Mesendoderm (in vitro differentiated cells): ENCODE measurements around the gene HBP1.

Experiments
- DNase-seq: peaks from one replicate; pipeline ENCODE4 v3.0.0; 2013
- H2AK5ac ChIP-seq: 2 replicates; pipeline ENCODE4 v1.6.1; 2013; ENCODE audit warnings: low read length, inconsistent platforms
- H2BK120ac ChIP-seq: 2 replicates; pipeline ENCODE4 v1.6.1; 2013; ENCODE audit warnings: low read depth, mild to moderate bottlenecking, low read length, moderate library complexity, mixed read lengths
- H2BK15ac ChIP-seq: replicated peaks from 2 replicates; pipeline ENCODE4 v1.6.1; 2013; ENCODE audit warnings: low read depth, mild to moderate bottlenecking, moderate library complexity
- H2BK5ac ChIP-seq: 2 replicates; pipeline ENCODE4 v1.6.1; 2013; ENCODE audit warnings: low read length, inconsistent platforms
- H3K18ac ChIP-seq: 2 replicates; pipeline ENCODE4 v1.6.1; 2013; ENCODE audit warnings: mild to moderate bottlenecking, low read length, mixed read lengths
- H3K23ac ChIP-seq: one replicate; pipeline ENCODE4 v1.6.1; 2013; ENCODE audit warnings: low read length
- H3K27ac ChIP-seq: 2 replicates; pipeline ENCODE4 v1.5.1; 2013; ENCODE audit warnings: low read depth, mild to moderate bottlenecking, inconsistent platforms, low read length, moderate library complexity
- H3K27me3 ChIP-seq: 2 replicates; pipeline ENCODE4 v1.6.1; 2013; ENCODE audit warnings: low read length, control low read depth, mild to moderate bottlenecking, inconsistent platforms; ENCODE audit not compliant: insufficient read depth, poor library complexity
- H3K36me3 ChIP-seq: 2 replicates; pipeline ENCODE4 v1.6.1; 2013; ENCODE audit warnings: low read length, inconsistent platforms; ENCODE audit not compliant: control insufficient read depth, insufficient read depth
- H3K4ac ChIP-seq: one replicate; pipeline ENCODE4 v1.6.1; 2013; ENCODE audit warnings: low read depth, mild to moderate bottlenecking, low read length, moderate library complexity
- H3K4me1 ChIP-seq: 2 replicates; pipeline ENCODE4 v1.6.1; 2013; ENCODE audit warnings: low read depth, low read length, inconsistent platforms; ENCODE audit not compliant: control insufficient read depth
- H3K4me2 ChIP-seq: 2 replicates; pipeline ENCODE4 v1.6.1; 2013; ENCODE audit warnings: low read length
- H3K4me3 ChIP-seq: 2 replicates; pipeline ENCODE4 v1.5.1; 2013; ENCODE audit warnings: mild to moderate bottlenecking, low read length
- H3K56ac ChIP-seq: one replicate; pipeline ENCODE4 v1.6.1; 2013; ENCODE audit warnings: low read length
- H3K79me1 ChIP-seq: 2 replicates; pipeline ENCODE4 v1.6.1; 2013; ENCODE audit warnings: low read length, inconsistent platforms
- H3K79me2 ChIP-seq: 2 replicates; pipeline ENCODE4 v1.6.1; 2013; ENCODE audit warnings: mild to moderate bottlenecking, low read length; ENCODE audit not compliant: control insufficient read depth, insufficient read depth
- H3K9ac ChIP-seq: 2 replicates; pipeline ENCODE4 v1.6.1; 2013; ENCODE audit warnings: low read length, inconsistent platforms
- H4K5ac ChIP-seq: one replicate; pipeline ENCODE4 v1.6.1; 2013; ENCODE audit warnings: low read length
- H4K8ac ChIP-seq: one replicate; pipeline ENCODE4 v1.6.1; 2013; ENCODE audit warnings: low read depth, mild to moderate bottlenecking, control low read depth, low read length, moderate library complexity
- WGBS: extraction: QIAGEN DNeasy Blood & Tissue Kit; methylation state at CpG from one replicate; pipeline ENCODE4 v1.1.7; 2013; ENCODE audit warnings: low lambda C conversion rate, missing lambda C conversion rate; ENCODE audit not compliant: insufficient coverage; ENCODE audit errors: extremely low coverage; 5-methylcytosine and 5-hydroxymethylcytosine counted together

Gene HBP1

DNA sequence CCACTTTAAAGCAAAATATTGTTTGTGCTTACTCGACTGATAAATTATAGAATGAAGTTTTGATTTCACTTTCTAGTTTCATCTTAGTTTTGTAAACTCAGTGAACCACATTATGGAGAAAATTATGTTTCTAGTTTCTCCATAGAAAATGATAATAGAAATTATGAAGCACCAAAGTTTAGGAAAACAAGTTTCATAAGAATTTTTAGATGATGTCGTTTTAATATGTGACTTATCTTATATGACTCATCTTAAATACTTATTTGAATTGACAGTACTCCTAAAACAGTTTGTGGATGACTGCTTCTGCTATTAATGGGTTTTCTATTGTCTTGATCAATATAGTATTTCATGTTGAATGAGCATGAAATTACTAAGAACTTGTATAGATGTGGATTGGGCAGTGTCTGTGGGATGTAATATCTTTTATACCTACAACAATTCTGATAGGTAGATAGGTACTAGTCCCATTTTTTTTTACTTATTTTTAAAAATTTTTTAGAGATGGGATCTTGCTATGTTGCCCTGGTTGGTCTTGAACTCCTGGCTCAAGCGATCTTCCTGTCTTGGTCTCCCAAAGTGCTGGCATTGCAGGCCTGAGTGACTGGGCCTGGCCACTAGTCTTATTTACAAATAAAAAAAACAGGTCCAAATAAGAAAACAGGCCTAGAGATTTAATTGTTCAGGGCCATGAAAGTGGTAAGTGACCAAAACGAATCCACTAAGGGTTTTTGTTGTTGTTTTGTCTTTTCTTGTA is 3.7 kb downstream of the HBP1 start:
- no peak overlapping the region for H3K4me3 ChIP-seq
- peaks cover 4% of the 10 kb centered on the region for H3K79me1 ChIP-seq
- no peak overlapping the region for H4K8ac ChIP-seq
- no peak for DNase-seq
- no peak overlapping the region for H2BK120ac ChIP-seq
- H3K4ac ChIP-seq = no peak overlapping the region
- H3K9ac ChIP-seq = no peak overlapping the region
- no peak overlapping the region for H3K4me2 ChIP-seq
- no peaks in the 10 kb centered on the region for H3K4me1 ChIP-seq
- no peak overlapping the region for H2BK15ac ChIP-seq
- H3K18ac ChIP-seq = no peak overlapping the region
- H2AK5ac ChIP-seq = no peak overlapping the region
- H2BK5ac ChIP-seq = no peak overlapping the region
- peaks cover 8% of the 10 kb centered on the region for H3K79me2 ChIP-seq
- no peaks in the 10 kb centered on the region for H3K36me3 ChIP-seq
- H4K5ac ChIP-seq = no peak overlapping the region
- no peaks in the 10 kb centered on the region for H3K27me3 ChIP-seq
- no CpG with 5 or more reads among the region's 4 CpGs for WGBS
- H3K23ac ChIP-seq = no peak overlapping the region
- H3K27ac ChIP-seq = no peak overlapping the region
- H3K56ac ChIP-seq = no peak overlapping the region

GRCh38 chr7:107173191-107173590 is 4.4 kb downstream of the HBP1 start:
- no peak overlapping the region for H2BK15ac ChIP-seq
- no peak overlapping the region for H4K8ac ChIP-seq
- H2AK5ac ChIP-seq = no peak overlapping the region
- H3K23ac ChIP-seq = no peak overlapping the region
- no peaks in the 10 kb centered on the region for H3K4me1 ChIP-seq
- no peak overlapping the region for H2BK5ac ChIP-seq
- H3K27ac ChIP-seq = no peak overlapping the region
- peak; percentile 32 for DNase-seq
- peaks cover 8% of the 10 kb centered on the region for H3K79me2 ChIP-seq
- no CpG with 5 or more reads among the region's 2 CpGs for WGBS
- no peak overlapping the region for H3K18ac ChIP-seq
- no peak overlapping the region for H3K4ac ChIP-seq
- H3K9ac ChIP-seq = no peak overlapping the region
- H3K27me3 ChIP-seq = no peaks in the 10 kb centered on the region
- H3K4me2 ChIP-seq = no peak overlapping the region
- no peak overlapping the region for H4K5ac ChIP-seq
- H3K79me1 ChIP-seq = peaks cover 4% of the 10 kb centered on the region
- no peak overlapping the region for H3K4me3 ChIP-seq
- H3K56ac ChIP-seq = no peak overlapping the region
- H2BK120ac ChIP-seq = no peak overlapping the region
- H3K36me3 ChIP-seq = no peaks in the 10 kb centered on the region

GRCh38 chr7:107173691-107174406 is 5.0 kb downstream of the HBP1 start:
- Histone ChIP-seq H3K79me2 (peaks cover 8% of the 10 kb centered on the region), H3K4ac (no peak overlapping the region), H2AK5ac (no peak overlapping the region), H3K23ac (no peak overlapping the region), H3K79me1 (peaks cover 4% of the 10 kb centered on the region), H3K9ac (no peak overlapping the region), H2BK5ac (no peak overlapping the region), H4K8ac (no peak overlapping the region), H3K36me3 (no peaks in the 10 kb centered on the region), H4K5ac (no peak overlapping the region), H3K56ac (no peak overlapping the region), H3K18ac (no peak overlapping the region), H3K4me2 (no peak overlapping the region), H3K27ac (no peak overlapping the region), H3K4me3 (no peak overlapping the region), H2BK15ac (no peak overlapping the region), H2BK120ac (no peak overlapping the region), H3K27me3 (no peaks in the 10 kb centered on the region), H3K4me1 (no peaks in the 10 kb centered on the region)
- no CpG with 5 or more reads among the region's 4 CpGs for WGBS
- DNase-seq = no peak

DNA sequence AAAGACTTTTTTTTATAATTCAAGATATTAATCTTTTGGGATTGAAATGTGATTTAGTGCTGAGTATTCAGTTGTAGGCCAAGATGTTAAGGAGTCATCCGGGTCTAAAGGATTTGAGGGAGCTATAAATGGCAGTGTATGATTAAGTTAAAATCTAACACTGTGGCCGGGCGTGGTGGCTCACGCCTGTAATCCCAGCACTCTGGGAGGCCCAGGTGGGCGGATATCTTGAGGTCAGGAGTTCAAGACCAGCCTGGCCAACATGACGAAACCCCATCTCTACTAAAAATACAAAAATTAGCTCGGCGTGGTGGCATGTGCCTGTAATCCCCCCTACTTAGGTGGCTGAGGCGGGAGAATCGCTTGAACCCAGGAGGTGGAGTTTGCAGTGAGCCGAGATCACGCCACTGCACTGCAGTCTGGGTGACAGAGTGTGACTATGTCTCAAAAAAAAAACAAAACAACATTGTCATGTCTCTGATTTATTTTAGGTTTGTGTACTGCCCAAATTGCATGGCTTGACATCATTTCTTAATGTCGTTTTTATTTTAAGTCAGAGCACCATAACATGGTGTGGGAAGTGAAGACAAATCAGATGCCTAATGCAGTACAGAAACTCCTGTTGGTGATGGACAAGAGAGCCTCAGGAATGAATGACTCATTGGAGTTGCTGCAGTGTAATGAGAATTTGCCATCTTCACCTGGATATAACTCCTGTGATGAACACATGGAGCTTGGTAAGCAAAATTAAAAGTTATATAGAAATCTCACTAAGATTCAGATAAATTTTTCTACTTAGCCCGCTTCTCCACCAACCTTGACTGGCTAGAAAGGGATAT is 10.7 kb downstream of the HBP1 start:
- no peak overlapping the region for H2BK5ac ChIP-seq
- no peak overlapping the region for H4K8ac ChIP-seq
- H3K18ac ChIP-seq = no peak overlapping the region
- H3K4ac ChIP-seq = no peak overlapping the region
- no CpG with 5 or more reads among the region's 14 CpGs for WGBS
- no peak overlapping the region for H3K56ac ChIP-seq
- H3K9ac ChIP-seq = no peak overlapping the region
- no peak overlapping the region for H3K23ac ChIP-seq
- DNase-seq = no peak
- H3K4me3 ChIP-seq = no peak overlapping the region
- no peaks in the 10 kb centered on the region for H3K4me1 ChIP-seq
- no peak overlapping the region for H3K27ac ChIP-seq
- no peak overlapping the region for H2BK15ac ChIP-seq
- no peaks in the 10 kb centered on the region for H3K27me3 ChIP-seq
- peaks cover 2% of the 10 kb centered on the region for H3K79me1 ChIP-seq
- peaks cover 2% of the 10 kb centered on the region for H3K36me3 ChIP-seq
- H3K4me2 ChIP-seq = no peak overlapping the region
- no peaks in the 10 kb centered on the region for H3K79me2 ChIP-seq
- H2AK5ac ChIP-seq = no peak overlapping the region
- H4K5ac ChIP-seq = no peak overlapping the region
- no peak overlapping the region for H2BK120ac ChIP-seq

GRCh38 chr7:107180378-107180777 is 11.6 kb downstream of the HBP1 start:
- no peak overlapping the region for H2BK5ac ChIP-seq
- H4K8ac ChIP-seq = no peak overlapping the region
- H3K4me3 ChIP-seq = no peak overlapping the region
- no peak for DNase-seq
- H2BK15ac ChIP-seq = no peak overlapping the region
- whole genome bisulfite sequencing = no CpG with 5 or more reads among the region's 1 CpG
- no peak overlapping the region for H2AK5ac ChIP-seq
- no peak overlapping the region for H2BK120ac ChIP-seq
- H3K27me3 ChIP-seq = no peaks in the 10 kb centered on the region
- no peak overlapping the region for H3K9ac ChIP-seq
- no peak overlapping the region for H3K56ac ChIP-seq
- H3K79me2 ChIP-seq = no peaks in the 10 kb centered on the region
- no peak overlapping the region for H3K23ac ChIP-seq
- no peak overlapping the region for H3K18ac ChIP-seq
- H3K27ac ChIP-seq = no peak overlapping the region
- H3K4me2 ChIP-seq = no peak overlapping the region
- H3K4me1 ChIP-seq = no peaks in the 10 kb centered on the region
- H4K5ac ChIP-seq = no peak overlapping the region
- H3K36me3 ChIP-seq = peaks cover 2% of the 10 kb centered on the region
- H3K4ac ChIP-seq = no peak overlapping the region
- H3K79me1 ChIP-seq = peaks cover 2% of the 10 kb centered on the region
